ENCODE measurements around the gene NPAS3.
A peak's percentile ranks its signal among the peaks of the same experiment; 100 is the strongest.
"Not testable (repeated sequence)": the region's sequence is repeated elsewhere in the genome, so short reads cannot be mapped to it uniquely, and the experiment has no call there.

The NPAS3 gene

GRCh38 chr14:33085799-33086198, 147.1 kb downstream of the NPAS3 start:
- no peak for DNase-seq

DNA sequence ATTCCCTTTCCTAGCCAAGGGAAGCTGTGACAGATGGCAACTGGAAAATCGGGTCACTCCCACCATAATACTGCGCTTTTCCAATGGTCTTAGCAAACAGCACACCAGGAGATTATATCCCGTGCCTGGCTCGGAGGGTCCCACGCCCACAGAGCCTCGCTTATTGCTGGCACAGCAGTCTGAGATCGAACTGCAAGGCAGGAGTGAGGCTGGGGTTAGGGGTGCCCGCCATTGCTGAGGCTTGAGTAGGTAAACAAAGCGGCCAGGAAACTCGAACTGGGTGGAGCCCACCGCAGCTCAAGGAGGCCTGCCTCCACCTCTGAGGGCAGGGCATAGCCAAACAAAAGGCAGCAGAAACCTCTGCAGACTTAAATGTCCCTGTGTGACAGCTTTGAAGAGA, 149.6 kb downstream of the NPAS3 start:
- DNase-seq = not testable (repeated sequence)

DNA sequence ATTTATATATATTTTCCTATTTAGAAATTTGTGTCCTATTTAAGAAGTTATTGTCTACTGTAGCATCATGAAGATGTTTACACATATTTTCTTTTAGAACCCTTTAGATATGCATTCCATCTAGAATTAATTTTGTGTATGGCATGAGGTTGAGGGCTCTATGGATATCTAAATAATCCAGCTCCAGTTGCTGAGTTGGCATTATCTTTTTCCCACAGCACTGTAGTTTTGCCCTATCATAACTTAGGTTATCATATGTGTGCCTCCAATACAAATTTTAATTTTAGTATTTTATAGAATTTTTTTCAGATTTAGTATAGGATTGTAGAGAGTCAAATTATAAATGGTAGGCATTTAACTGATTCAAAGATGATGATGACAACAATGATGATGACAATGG, 159.3 kb downstream of the NPAS3 start:
- no peak for DNase-seq

DNA sequence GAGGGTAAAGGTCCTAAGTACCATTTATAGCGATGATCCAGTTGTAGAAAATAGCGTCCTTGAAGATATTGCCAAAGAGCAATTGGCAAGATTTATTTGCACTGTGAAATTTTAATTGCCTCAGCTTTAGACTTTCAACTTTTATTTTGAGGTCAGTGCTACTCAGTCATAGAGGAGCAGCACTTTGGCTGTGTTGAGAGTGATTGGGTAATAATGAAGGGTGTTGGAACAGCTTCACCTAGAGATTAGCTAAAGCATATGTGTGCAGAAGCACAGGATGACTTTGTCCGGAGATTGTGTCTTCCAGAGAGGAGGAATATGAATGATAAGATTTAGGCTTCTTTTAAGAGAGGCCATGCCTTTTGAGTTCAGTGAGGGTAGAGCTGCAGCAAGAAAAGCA, 164.8 kb downstream of the NPAS3 start:
- no peak for DNase-seq

DNA sequence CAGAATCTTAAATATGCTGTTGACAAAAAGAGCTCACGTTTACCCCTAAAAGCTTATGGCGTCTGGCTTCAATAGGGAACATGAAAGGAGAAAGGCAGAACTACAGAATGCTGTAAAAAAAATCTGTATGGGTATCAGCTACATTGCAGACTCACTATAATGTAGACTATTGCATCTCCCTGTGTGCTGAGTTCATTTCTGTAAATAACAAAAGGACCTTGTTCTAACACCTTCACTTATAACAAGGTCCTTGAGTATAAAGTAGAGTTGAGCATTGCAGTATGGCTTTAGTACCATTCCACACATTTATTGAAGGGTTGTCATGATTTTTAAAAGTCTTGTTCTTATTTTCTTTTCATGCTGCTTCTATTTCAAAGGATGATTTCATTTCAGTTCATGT, 165.3 kb downstream of the NPAS3 start:
- no peak for DNase-seq

GRCh38 chr14:33110737-33111443, 172.2 kb downstream of the NPAS3 start:
- DNase-seq = no peak

DNA sequence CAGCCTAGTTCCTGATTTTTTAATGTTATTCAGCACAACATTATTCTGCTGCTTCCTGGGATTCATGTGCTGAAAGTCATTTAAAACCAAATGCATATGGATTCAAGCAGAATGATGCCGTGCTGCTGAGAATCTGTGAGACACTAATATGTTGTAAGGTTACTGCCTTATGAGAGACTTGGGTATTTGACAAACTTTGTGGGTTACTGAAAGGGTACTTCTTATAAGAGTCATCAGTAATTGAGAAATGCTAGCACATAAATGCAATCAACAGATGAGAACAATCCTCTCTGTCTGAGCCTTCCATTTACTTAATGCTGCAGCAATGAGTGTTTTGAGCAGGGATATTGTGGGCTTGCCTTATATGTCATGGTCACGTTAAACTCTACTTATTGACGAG, 175.7 kb downstream of the NPAS3 start:
- DNase-seq = no peak

DNA sequence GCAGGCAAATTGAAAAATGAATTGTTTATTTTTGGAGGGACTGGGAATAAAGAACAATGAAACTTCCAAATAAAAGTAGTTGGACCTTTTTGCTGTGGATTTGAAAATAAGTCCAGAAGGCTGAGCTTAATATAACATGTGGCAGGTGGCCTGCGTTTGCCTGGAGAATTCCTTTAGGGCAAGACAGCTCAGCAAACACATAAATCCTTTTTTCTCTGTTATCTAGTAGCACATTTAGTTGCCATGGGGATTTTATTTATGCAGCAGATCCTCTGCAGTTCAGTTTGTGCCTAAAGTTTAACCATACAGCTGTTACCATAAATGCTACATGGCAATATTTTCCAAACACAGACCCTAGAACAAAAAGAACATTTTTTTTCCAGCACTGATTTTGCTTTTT, 180.0 kb downstream of the NPAS3 start:
- DNase-seq = peak; percentile 90

DNA sequence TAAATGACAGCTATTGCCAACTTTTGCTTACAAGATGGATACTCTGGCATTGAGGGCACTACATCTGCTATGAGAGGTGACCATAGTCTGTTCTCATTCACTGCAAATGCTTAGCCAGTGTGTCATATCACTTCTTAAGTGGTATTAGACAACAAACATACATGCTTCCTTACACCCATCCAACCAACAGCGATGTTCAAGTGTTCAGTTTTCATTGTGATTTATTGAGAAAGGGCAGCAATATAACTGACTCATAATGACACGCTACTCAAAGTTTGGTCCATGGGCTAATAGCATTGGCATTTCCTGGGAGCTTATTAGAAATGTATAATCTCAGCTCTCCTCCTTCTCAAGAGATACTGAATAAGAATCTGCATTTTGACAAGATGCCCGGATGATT, 181.7 kb downstream of the NPAS3 start:
- no peak for DNase-seq

- no peak for DNase-seq
Measured at GRCh38 chr14:33120966-33121365, 182.3 kb downstream of the NPAS3 start.

DNA sequence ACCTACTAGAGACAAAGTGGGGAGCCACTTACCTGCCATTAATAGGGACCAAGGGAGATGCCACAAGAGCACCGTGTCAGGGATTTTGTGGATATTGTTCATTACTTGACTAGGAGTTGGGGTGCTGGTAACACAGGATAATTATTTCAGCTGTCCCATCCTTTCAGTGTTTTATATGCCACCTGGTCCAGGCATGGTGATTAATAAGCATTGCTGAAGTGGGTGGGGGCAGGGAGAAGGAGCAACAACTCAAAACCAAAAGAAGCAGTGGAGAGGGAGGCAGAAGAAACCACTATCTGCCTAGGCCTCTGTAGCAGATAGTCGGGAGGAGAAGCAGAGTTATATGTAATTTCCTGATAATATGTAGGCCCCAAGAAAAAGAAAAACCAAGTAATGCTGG, 184.6 kb downstream of the NPAS3 start:
- no peak for DNase-seq

GRCh38 chr14:33126433-33126832, 187.8 kb downstream of the NPAS3 start:
- DNase-seq = no peak

- no peak for DNase-seq
Measured at GRCh38 chr14:33127531-33127930, 188.9 kb downstream of the NPAS3 start.

GRCh38 chr14:33131801-33132200, 193.1 kb downstream of the NPAS3 start:
- DNase-seq = no peak

GRCh38 chr14:33134162-33134561, 195.5 kb downstream of the NPAS3 start:
- DNase-seq = no peak

DNA sequence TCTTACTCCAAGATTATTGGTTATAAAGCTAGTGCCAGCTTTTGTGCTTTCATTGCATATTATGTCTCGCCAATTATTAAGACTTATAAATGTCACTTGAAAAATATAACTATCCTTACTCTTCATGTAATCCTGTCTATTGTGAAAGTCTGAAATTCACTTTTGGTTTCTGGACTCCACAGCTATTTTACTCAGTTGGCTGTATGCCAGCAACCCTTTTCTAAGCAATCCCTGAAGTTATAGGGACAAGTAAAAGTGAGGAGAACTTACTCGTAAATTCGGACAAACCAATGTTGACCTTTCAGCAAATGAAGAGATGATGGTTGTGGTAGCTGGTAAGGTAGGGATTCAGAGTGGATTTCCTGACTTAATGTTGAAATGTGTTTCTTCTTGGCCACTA, 196.3 kb downstream of the NPAS3 start:
- no peak for DNase-seq

DNA sequence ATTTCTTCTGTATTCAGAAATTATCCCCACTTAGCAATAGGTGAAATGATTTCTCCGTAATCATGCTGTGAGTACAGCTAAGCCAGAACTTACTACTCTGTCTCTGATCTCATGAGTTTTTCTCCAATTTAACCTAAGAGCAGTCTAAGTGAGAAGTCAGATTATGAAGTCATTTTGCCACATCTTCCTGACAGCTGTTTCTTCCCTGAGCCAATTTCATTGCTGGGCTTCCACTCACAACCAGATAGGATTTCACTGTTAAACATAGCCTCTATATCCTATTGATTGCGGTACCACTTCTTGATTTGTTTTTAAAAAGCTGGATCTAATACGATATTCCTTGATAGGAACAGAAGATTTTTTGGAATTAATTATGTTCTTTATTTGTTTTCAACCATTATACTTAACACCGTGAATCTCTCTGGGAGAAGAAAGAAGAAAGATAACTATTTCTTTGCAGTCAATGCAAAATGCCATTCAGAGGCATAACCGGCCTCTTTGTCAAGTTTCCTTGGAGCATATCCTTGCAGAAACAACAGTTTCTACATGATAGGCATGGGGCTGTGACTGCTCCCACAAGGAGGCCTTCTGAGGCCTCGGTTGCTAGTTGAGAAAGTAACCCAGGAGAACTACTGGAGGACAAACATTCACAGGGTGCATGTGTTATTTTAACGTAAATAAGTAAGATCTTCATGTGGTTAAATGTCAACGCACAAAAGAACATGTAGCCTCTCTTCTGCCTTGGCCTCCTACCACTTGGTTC, 212.2 kb downstream of the NPAS3 start:
- no peak for DNase-seq

GRCh38 chr14:33163109-33163508, 224.4 kb downstream of the NPAS3 start:
- peak; percentile 56 for DNase-seq

GRCh38 chr14:33163600-33163999, 224.9 kb downstream of the NPAS3 start:
- DNase-seq = peak; percentile 17

GRCh38 chr14:33165144-33165925, 226.7 kb downstream of the NPAS3 start:
- no peak for DNase-seq

- DNase-seq = no peak
Measured at GRCh38 chr14:33165926-33166289, 227.2 kb downstream of the NPAS3 start.

- no peak for DNase-seq
Measured at GRCh38 chr14:33175951-33176350, 237.3 kb downstream of the NPAS3 start.

DNA sequence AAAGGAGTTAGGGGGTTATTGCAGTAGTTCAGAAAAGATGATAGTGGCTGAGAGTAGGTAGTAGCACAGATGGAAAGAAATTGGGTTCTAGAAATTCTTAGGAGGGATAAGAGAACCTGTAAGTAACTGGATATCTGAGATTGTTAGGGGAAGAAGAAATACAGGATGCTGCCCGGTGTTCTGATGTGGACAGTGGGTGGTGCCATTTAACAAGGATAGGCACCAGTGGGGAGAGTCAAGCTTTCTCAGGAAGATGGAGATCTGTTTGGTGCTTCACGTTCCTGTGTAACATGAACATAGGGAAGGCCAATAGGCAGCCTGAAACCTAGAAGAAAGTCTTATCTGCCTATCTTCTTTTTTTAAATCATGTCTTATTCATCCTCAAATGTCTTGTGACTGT, 245.9 kb downstream of the NPAS3 start:
- no peak for DNase-seq

DNA sequence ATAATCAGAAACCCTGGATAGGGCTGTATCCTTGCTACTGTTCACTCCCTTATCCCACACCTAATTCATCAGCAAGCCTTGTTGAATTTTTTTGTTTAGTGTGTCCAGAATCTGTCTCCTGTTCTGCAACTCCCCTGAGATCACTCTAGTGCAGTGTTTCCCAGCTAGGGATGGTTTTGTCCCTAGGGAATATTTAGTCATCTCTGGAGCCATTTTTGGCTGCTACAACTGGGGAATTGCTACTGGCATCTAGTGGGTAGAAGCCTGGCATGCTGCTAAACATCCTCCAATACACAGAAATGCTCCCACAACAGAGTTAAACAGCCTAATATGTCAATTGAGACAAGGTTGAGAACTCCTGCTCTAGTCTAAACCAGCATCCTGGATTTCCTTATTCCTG, 248.0 kb downstream of the NPAS3 start:
- DNase-seq = no peak

Measured in NCI-H774 (cell line).